Measurements from ENCODE around the gene FER1L5.

DNA sequence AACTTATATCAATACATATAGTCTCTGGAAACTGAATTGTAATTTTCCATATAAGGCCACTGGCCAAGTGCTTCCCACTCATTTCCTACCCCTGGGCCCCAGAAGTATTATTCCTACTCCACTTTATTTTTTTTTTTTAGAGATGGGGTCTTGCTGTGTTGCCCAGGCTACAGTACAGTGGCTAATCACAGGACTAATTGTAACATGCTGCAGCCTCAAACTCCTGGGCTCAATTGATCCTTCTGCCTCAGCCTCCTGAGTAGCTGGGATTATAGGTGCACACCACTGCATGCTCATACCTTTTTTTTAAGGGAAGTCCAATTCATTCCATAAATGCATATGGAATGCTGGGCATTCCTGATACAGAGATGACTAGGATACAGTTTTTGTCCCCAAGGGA is 111.8 kb downstream of the FER1L5 start:
- TF ChIP-seq TAF7 (optimal IDR thresholded peaks at IDR 0.05; ENCODE audit: borderline replicate concordance, low read depth, low read length), result no peak
- no peak for TF ChIP-seq POLR2AphosphoS5 (IDR thresholded peaks at IDR 0.05; ENCODE audit: low read depth, low read length)
